ENCODE data around the gene CCN5. TPM values are rescaled to one million over a fixed set of nuclear protein-coding genes. Genes with fewer than 3 reads are reported as not detected.

CCN5 gene
- total and polyA plus RNA-seq, 2 of the 13 experiments (the other 11 are each of a cell fraction or from before 2014, with no cell fraction given) = 0.12 TPM; not detected in 1

DNA sequence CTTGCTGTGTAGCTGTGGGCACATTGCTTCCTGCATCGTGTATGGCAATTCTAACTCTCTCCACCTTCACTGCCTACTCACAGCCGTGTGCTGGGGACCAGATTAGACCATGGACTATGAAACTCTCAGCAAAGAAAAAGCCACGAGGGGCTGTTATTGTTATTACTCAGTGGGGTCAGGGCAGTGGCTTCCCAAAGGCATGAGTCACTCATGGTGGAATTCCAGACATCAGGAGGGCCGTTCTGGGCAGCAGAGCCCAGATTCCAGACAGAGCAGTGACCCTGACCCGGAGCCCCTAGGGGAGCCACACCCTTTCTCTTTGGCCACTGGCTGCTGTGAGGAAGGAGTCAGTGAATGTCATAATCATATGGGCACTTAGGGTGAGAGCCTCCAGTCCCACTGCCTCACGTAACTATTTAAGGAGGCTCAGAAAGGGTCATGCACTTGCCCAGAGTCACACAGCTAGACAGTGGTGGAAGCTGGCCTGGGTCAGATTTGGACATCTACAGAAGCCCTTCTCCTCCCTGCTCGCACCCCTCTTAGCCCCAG lies 22.2 kb upstream of the CCN5 start (continued):
- TF ChIP-seq, protein P1, sequence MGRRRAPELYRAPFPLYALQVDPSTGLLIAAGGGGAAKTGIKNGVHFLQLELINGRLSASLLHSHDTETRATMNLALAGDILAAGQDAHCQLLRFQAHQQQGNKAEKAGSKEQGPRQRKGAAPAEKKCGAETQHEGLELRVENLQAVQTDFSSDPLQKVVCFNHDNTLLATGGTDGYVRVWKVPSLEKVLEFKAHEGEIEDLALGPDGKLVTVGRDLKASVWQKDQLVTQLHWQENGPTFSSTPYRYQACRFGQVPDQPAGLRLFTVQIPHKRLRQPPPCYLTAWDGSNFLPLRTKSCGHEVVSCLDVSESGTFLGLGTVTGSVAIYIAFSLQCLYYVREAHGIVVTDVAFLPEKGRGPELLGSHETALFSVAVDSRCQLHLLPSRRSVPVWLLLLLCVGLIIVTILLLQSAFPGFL (CRISPR knock-in tag; IDR thresholded peaks at IDR 0.05) = no peak
- no peak for TF ChIP-seq ZFP37 (CRISPR knock-in tag; IDR thresholded peaks at IDR 0.05; ENCODE audit: borderline replicate concordance)
- no peak for TF ChIP-seq ZNF790 (CRISPR knock-in tag; IDR thresholded peaks at IDR 0.05; ENCODE audit: borderline replicate concordance)
- TF ChIP-seq HES4 (CRISPR knock-in tag; IDR thresholded peaks at IDR 0.05; ENCODE audit: borderline replicate concordance) = no peak
- peak; percentile 62; the same call in 1 of the 2 replicates for TF ChIP-seq ZNF788 (CRISPR knock-in tag; IDR thresholded peaks at IDR 0.05; ENCODE audit: borderline replicate concordance)
- 0 out of 2 replicates have a peak, but pooled peaks have one; percentile 75 for TF ChIP-seq ZNF350 (CRISPR knock-in tag; IDR thresholded peaks at IDR 0.05; ENCODE audit: borderline replicate concordance, low read depth)
- no peak for TF ChIP-seq MATR3 (CRISPR knock-in tag; IDR thresholded peaks at IDR 0.05)
- TF ChIP-seq ZNF674 (CRISPR knock-in tag; IDR thresholded peaks at IDR 0.05; ENCODE audit: low read depth) = no peak
- TF ChIP-seq SRY (CRISPR knock-in tag; IDR thresholded peaks at IDR 0.05) = no peak
- TF ChIP-seq ZNF550 (CRISPR knock-in tag; IDR thresholded peaks at IDR 0.05; ENCODE audit: borderline replicate concordance) = no peak
- TF ChIP-seq, protein P2, sequence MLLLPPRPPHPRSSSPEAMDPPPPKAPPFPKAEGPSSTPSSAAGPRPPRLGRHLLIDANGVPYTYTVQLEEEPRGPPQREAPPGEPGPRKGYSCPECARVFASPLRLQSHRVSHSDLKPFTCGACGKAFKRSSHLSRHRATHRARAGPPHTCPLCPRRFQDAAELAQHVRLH (CRISPR knock-in tag; IDR thresholded peaks at IDR 0.05; ENCODE audit: borderline replicate concordance, low read depth) = no peak; the same call in 1 of the 2 replicates
- TF ChIP-seq CENPX (CRISPR knock-in tag; IDR thresholded peaks at IDR 0.05) = no peak
- peak; percentile 96 for TF ChIP-seq NR2F6 (IDR thresholded peaks at IDR 0.05)
- TF ChIP-seq NR2F6 (CRISPR knock-in tag; IDR thresholded peaks at IDR 0.05) = peak; percentile 99
- TF ChIP-seq, protein P3, sequence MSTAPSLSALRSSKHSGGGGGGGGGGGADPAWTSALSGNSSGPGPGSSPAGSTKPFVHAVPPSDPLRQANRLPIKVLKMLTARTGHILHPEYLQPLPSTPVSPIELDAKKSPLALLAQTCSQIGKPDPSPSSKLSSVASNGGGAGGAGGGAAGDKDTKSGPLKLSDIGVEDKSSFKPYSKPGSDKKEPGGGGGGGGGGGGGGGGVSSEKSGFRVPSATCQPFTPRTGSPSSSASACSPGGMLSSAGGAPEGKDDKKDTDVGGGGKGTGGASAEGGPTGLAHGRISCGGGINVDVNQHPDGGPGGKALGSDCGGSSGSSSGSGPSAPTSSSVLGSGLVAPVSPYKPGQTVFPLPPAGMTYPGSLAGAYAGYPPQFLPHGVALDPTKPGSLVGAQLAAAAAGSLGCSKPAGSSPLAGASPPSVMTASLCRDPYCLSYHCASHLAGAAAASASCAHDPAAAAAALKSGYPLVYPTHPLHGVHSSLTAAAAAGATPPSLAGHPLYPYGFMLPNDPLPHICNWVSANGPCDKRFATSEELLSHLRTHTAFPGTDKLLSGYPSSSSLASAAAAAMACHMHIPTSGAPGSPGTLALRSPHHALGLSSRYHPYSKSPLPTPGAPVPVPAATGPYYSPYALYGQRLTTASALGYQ (CRISPR knock-in tag; IDR thresholded peaks at IDR 0.05) = no peak; the same call in 1 of the 2 replicates
- TF ChIP-seq ZNF746 (CRISPR knock-in tag; IDR thresholded peaks at IDR 0.05) = no peak
- TF ChIP-seq, protein P4, sequence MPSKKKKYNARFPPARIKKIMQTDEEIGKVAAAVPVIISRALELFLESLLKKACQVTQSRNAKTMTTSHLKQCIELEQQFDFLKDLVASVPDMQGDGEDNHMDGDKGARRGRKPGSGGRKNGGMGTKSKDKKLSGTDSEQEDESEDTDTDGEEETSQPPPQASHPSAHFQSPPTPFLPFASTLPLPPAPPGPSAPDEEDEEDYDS (CRISPR knock-in tag; IDR thresholded peaks at IDR 0.05) = no peak; the same call in 1 of the 2 replicates
- no peak for TF ChIP-seq ZNF317 (CRISPR knock-in tag; IDR thresholded peaks at IDR 0.05)
- no peak for TF ChIP-seq ZBTB20 (CRISPR knock-in tag; IDR thresholded peaks at IDR 0.05; ENCODE audit: borderline replicate concordance, low read depth)
- no peak for TF ChIP-seq ZNF816 (CRISPR knock-in tag; IDR thresholded peaks at IDR 0.05; ENCODE audit: borderline replicate concordance)
- TF ChIP-seq ZSCAN9 (CRISPR knock-in tag; IDR thresholded peaks at IDR 0.05; ENCODE audit: borderline replicate concordance) = peak; percentile 49; the same call in 1 of the 2 replicates
- no peak for TF ChIP-seq RORA (CRISPR knock-in tag; IDR thresholded peaks at IDR 0.05)
- TF ChIP-seq ZNF543 (CRISPR knock-in tag; IDR thresholded peaks at IDR 0.05) = no peak
- no peak for TF ChIP-seq ZNF556 (CRISPR knock-in tag; IDR thresholded peaks at IDR 0.05; ENCODE audit: borderline replicate concordance)
- TF ChIP-seq ZNF501 (CRISPR knock-in tag; IDR thresholded peaks at IDR 0.05) = peak; percentile 75; the same call in 1 of the 2 replicates
- TF ChIP-seq ZNF572 (CRISPR knock-in tag; IDR thresholded peaks at IDR 0.05) = no peak
- no peak for TF ChIP-seq PCBP2 (optimal IDR thresholded peaks at IDR 0.05; ENCODE audit: low read depth, low read length, poor library complexity, severe bottlenecking)
- no peak for TF ChIP-seq ZNF343 (CRISPR knock-in tag; IDR thresholded peaks at IDR 0.05)
- TF ChIP-seq GLI4 (CRISPR knock-in tag; IDR thresholded peaks at IDR 0.05; ENCODE audit: borderline replicate concordance) = no peak
